VCaP (cell line): ENCODE data around the gene GGTA1.
"Not testable (repeated sequence)": the region's sequence is repeated elsewhere in the genome, so short reads cannot be mapped to it uniquely, and the experiment has no call there.

Experiments used
- H3K27ac ChIP-seq: fragments of 450-650 bp; 2 replicates; pipeline ENCODE4 v1.5.1; 2017
- TF ChIP-seq, protein P1 (sequence below): fragments of 450-650 bp; conservative IDR thresholded peaks from 2 replicates; pipeline ENCODE4 v1.5.1; 2017; ENCODE audit warnings: mild to moderate bottlenecking, moderate library complexity

GGTA1 gene

DNA sequence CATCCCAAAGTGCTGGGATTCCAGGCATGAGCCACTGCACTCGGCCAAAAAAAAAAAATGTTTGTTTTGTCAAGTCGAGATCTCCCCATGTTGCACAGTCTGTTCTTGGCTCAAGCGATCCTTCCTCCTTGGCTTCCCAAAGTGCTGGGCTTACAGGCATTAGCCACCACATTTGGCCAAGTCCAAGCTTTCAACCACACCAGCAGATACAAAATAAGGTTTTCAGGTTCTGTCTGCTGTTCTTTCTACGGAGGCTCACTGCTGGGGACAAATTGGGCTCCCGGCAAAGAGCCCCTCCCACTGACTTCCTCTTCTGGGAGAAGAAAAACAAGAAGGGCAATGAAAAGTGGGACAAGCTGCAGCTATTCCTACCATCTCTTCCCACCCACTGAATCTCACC lies 37.6 kb upstream of the GGTA1 start:
- TF ChIP-seq, protein P1, sequence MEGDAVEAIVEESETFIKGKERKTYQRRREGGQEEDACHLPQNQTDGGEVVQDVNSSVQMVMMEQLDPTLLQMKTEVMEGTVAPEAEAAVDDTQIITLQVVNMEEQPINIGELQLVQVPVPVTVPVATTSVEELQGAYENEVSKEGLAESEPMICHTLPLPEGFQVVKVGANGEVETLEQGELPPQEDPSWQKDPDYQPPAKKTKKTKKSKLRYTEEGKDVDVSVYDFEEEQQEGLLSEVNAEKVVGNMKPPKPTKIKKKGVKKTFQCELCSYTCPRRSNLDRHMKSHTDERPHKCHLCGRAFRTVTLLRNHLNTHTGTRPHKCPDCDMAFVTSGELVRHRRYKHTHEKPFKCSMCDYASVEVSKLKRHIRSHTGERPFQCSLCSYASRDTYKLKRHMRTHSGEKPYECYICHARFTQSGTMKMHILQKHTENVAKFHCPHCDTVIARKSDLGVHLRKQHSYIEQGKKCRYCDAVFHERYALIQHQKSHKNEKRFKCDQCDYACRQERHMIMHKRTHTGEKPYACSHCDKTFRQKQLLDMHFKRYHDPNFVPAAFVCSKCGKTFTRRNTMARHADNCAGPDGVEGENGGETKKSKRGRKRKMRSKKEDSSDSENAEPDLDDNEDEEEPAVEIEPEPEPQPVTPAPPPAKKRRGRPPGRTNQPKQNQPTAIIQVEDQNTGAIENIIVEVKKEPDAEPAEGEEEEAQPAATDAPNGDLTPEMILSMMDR: no peak
- no peak overlapping the region for H3K27ac ChIP-seq

DNA sequence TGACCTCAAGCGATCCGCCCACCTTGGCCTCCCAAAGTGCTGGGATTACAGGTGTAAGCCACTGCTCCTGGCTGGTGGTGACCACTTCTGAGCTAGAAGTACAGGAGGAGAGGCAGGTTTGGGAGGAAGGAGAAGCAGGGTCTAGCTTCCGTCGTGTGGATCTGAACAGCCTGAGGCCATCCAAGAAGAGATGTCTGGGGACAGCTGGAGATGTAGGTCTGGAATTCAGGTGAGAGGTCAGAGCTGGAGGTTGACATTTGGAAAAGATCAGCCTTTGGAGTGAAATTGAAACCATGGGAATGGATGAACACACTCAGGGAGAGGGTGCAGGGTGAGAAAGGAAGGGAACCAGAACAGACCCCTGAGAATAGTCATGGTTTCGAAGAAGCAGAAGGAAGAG lies 33.2 kb upstream of the GGTA1 start:
- TF ChIP-seq, protein P1: no peak
- H3K27ac ChIP-seq: no peak overlapping the region

DNA sequence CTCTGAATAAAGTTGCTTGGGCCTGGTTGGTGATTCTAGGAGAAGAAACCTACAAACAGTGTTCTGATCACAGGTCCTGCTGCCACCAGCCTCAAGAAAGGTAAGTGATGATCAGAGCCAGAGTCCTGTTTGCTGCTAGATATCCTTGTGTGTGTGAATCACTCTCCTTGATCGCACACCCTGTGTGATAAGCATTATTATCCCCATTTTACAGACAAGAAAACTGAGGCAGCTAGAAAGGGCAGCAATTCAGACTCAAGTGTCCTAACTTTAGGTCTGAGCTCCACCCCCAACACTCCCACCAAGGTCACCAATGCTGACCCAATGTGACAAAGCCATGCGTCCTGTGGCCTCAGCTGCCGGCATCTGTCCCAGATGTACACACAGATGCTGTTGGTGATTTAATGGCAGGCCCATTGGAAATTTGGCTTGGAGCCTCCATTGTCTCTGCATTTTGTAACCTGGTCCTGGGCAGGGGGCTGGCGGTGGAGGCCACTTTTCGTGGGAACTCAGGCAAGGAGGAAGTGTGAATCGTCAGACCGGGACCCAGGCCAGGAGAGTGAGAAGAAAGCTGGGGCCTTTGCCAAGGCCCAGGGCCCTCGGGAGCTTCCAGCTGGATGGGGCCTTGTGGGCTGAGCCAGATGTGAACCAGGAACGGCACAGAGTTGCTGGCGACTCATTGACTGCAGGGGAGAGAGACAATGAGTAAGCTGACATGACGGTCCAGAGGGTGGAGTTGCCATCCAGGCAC lies 29.8 kb upstream of the GGTA1 start:
- TF ChIP-seq, protein P1: no peak
- no peak overlapping the region for H3K27ac ChIP-seq

DNA sequence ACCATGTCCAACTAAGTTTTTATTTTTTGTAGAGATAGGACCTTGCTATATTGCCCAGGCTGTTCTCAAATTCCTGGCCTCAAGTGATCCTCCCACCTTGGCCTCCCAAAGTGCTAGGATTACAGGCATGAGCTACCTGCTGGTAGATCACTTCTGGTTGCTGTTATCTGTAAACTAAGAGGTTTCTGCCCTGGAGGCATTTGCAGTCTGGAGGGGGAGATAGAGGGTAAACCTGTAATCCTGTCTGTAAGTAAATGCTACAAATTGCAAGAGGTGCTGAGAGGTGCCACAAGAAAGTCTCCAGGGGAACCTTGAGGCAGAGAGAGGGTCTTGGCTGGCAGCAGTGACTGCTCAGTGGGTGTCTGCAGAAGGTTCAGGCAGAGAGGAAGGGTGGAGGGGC lies 29.0 kb upstream of the GGTA1 start:
- TF ChIP-seq, protein P1: no peak
- H3K27ac ChIP-seq: no peak overlapping the region

DNA sequence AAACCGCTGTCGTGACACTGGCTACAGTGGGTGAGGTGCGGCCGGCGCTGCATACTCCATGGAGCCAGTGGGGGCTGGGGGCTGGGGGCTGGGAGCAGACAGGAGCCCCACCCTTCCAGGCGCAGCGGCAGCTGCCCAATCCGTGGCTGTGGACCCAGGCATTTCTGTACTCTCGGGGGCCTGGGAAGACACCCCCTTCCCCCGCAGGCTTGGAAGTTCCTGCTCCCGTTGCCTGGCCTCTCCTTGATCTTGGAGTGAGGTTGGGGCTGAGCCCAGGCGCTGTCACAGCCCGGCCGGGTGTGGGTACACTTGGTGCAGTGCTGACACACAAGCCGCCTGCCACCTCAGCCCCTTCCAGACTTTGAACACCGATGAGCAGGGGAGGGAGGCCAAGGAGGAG lies 27.7 kb upstream of the GGTA1 start:
- H3K27ac ChIP-seq: no peak overlapping the region
- TF ChIP-seq, protein P1: no peak

DNA sequence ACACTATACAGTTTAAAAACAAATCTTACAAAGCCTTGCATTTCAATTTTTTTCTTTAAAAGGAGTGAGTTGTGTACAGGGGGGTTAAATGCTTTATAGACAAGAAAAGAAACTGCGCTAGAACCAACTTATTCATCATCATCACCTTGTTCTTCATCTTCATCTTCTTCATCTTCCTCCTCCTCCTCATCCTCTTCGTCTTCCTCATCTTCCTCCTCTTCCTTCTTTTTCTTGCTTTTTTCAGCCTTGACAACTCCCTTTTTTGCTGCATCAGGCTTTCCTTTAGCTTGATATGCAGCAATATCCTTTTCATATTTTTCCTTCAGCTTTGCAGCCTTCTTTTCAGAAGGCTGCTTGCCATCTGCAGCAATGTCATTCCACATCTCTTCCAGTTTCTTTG lies 20.0 kb upstream of the GGTA1 start:
- H3K27ac ChIP-seq: not testable (repeated sequence)

DNA sequence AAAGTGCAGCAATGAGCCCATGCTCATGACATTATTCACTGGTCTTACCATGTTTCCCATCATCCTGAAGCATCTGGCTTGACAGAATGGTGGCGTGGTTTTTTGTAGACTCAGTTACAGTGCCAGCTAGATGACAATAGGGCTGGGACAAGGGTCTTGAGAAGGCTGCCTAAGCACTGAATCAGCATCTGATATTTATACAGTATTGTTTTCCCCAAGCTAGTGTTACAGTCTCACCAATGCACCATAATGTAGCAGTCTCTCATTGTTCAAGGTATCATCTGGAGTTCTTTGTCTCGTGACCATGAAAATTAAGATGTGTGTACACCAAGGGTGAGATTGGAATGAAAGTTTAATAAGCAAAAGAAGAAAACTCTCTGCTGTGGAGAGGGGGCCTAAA lies 19.0 kb upstream of the GGTA1 start:
- TF ChIP-seq, protein P1: no peak
- no peak overlapping the region for H3K27ac ChIP-seq

DNA sequence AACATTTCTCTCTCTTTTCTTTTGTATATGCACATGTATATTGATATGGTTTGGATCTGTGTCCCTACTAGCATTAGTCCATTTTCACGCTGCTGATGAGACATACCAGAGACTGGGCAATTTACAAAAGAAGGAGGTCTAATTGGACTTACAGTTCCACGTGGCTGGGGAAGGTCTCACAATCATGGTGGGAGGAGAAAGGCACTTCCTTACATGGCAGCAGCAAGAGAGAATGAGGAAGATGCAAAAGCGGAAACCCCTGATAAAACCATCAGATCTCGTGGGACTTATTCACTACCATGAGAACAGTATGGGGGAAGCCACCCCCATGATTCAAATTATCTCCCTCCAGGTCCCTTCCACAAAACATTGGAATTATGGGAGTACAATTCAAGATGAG lies 13.5 kb upstream of the GGTA1 start:
- H3K27ac ChIP-seq: not testable (repeated sequence)
